ENCODE data around the gene CEACAM8. TPM values are rescaled to one million over a fixed set of nuclear protein-coding genes. Genes with fewer than 3 reads are reported as not detected.

CEACAM8 gene
- total RNA-seq, 2 experiments from 2014 or later, result not detected

Other genes starting within 250 kb of the CEACAM8 start
- not detected for gene CNFN, start 204.6 kb downstream of the CEACAM8 start, total RNA-seq
- 10 to 100 TPM; 34.7 to 37.2 TPM for gene LIPE, start 167.5 kb downstream of the CEACAM8 start, total RNA-seq
- gene CXCL17, start 152.0 kb downstream of the CEACAM8 start, total RNA-seq, result not detected
- 10 to 100 TPM; 38.2 to 43.0 TPM for gene CEACAM1, start 66.4 kb downstream of the CEACAM8 start, total RNA-seq
- not detected for gene PSG3, start 145.6 kb upstream of the CEACAM8 start, total RNA-seq
- gene PSG8, start 170.8 kb upstream of the CEACAM8 start, total RNA-seq, result not detected

Data from activated CD4-positive, alpha-beta memory T cell treated with anti-CD3 and anti-CD28 coated beads, Interleukin-2, amount 10 ng/mL, durations not matched to agents 7 days and 5 days (primary cell).